Panc1 (cell line): ENCODE measurements around the gene EXOC6B. TPM values are rescaled to one million over a fixed set of nuclear protein-coding genes. Genes with fewer than 3 reads are reported as not detected.

Experiments used
- ATAC-seq: fragments of 200-7000 bp; cut with Tn5 transposase; 2 replicates; pipeline ENCODE4 v1.9.1; 2020; ENCODE audit warnings: mild to moderate bottlenecking, moderate library complexity
- BruUV-seq: library from RNA; stranded (reverse); fragments of 400-500 nt; replicated peaks from 2 replicates; lab custom pipeline; 2021; lab: Mats Ljungman, UMichigan
- CTCF ChIA-PET: fragments of 300-600 bp; sonication (Branson Sonifier 250); formaldehyde crosslinking; loops from one replicate; lab custom pipeline; 2022; ENCODE audit warnings: antibody characterized with exemption; lab: Charles Lee
- POLR2A ChIA-PET: fragments of 300-600 bp; sonication (Branson Sonifier 250); formaldehyde crosslinking; loops from one replicate; lab custom pipeline; 2022; ENCODE audit warnings: antibody characterized with exemption; lab: Charles Lee
- DNase-seq: peaks from one replicate; pipeline ENCODE4 v3.0.0-alpha.2; 2010; ENCODE audit warnings: low read depth, low spot score
- H3K27ac ChIP-seq: 2 replicates; pipeline ENCODE4 v1.5.1; 2011; ENCODE audit warnings: mild to moderate bottlenecking, low read length, inconsistent platforms
- H3K27me3 ChIP-seq: fragments of 200-500 bp; sonication (Bioruptor generic); 2 replicates; pipeline ENCODE4 v1.6.0; 2014; ENCODE audit warnings: low read length, inconsistent platforms; ENCODE audit not compliant: control insufficient read depth, insufficient read depth
- H3K36me3 ChIP-seq: fragments of 200-500 bp; sonication (Bioruptor generic); 2 replicates; pipeline ENCODE4 v1.5.1; 2014; ENCODE audit warnings: inconsistent platforms, mild to moderate bottlenecking, low read length, moderate library complexity; ENCODE audit not compliant: control insufficient read depth, insufficient read depth
- H3K4me1 ChIP-seq: 2 replicates; pipeline ENCODE4 v1.5.1; 2011; ENCODE audit warnings: inconsistent platforms, mild to moderate bottlenecking, low read length, moderate library complexity; ENCODE audit not compliant: control insufficient read depth, insufficient read depth
- H3K4me3 ChIP-seq, 2 experiments: 2 replicates each; pipeline ENCODE4 v1.5.1; 2011 to 2012; ENCODE audit warnings: low read depth in 2 of 2, low read length in 2 of 2, mild to moderate bottlenecking in 2 of 2, inconsistent platforms in 1 of 2, moderate library complexity in 1 of 2
- H3K9me3 ChIP-seq: fragments of 200-500 bp; sonication (Bioruptor generic); 2 replicates; pipeline ENCODE4 v1.5.1; 2014; ENCODE audit warnings: low read depth, mild to moderate bottlenecking, inconsistent platforms, low read length, moderate library complexity; ENCODE audit not compliant: control insufficient read depth, insufficient read depth
- POLR2AphosphoS5 ChIP-seq: IDR thresholded peaks from 2 replicates; pipeline ENCODE4 v1.6.1; 2012; ENCODE audit warnings: mild to moderate bottlenecking, low read depth, low read length, moderate library complexity
- SIN3A ChIP-seq: IDR thresholded peaks from 2 replicates; pipeline ENCODE4 v1.6.1; 2012; ENCODE audit warnings: low read depth, mild to moderate bottlenecking, low read length, moderate library complexity, borderline replicate concordance; ENCODE audit not compliant: insufficient read depth
- TCF7L2 ChIP-seq: IDR thresholded peaks from 2 replicates; pipeline ENCODE4 v1.6.1; 2011; ENCODE audit warnings: mild to moderate bottlenecking, low read depth, low read length, inconsistent platforms
- in situ Hi-C: cut with HindIII; loops from 2 replicates; pipeline ENCODE4 v1.10.0; 2016; ENCODE audit warnings: low sequenced_read_pairs, low pct_unique_long_range_greater_than_20kb
- intact Hi-C: fragments of 100-400 bp; cut with micrococcal nuclease; formaldehyde crosslinking; loops from one replicate; pipeline ENCODE4 v1.10.0; 2022; ENCODE audit not compliant: unreplicated experiment
- total RNA-seq: library from RNA; stranded (reverse); gene quantifications from one replicate; pipeline ENCODE4 v1.2.1, GENCODE V29; 2021; ENCODE audit not compliant: unreplicated experiment
- TF ChIP-seq, protein P1 (sequence below): fragments of 450-650 bp; IDR thresholded peaks from 2 replicates; pipeline ENCODE4 v1.5.1; 2017; ENCODE audit warnings: mild to moderate bottlenecking
- TF ChIP-seq, protein P2 (sequence below), 2 experiments: IDR thresholded peaks; 2 replicates each; pipeline ENCODE4 v1.6.1; 2011 to 2012; ENCODE audit warnings: low read depth in 2 of 2, control low read depth in 1 of 2, low read length in 1 of 2, mild to moderate bottlenecking in 1 of 2, moderate library complexity in 1 of 2; ENCODE audit not compliant: insufficient read depth in 1 of 2

The EXOC6B gene
- total RNA-seq, 1 experiment from 2014 or later = 23.2 TPM

DNA sequence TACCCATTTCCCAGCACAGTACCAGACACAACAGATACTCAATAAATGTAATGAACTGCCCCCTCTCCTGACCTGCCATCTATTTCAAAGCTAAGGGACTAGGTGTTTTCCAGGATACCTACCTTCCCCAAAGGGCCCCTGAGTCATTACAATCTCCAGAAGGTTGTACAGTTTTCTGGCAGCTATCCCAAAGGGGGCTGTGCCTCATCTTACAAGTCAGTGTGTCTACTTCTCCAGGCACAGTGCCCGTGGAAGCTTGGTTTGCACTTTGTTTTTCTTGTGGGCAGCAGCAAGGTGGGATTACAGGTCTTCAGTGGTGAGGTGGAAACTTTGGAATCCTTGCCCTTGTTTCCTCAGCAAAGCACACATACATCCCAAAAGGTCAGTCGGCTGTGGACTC lies 615.4 kb downstream of the EXOC6B start:
- TF ChIP-seq, protein P1, sequence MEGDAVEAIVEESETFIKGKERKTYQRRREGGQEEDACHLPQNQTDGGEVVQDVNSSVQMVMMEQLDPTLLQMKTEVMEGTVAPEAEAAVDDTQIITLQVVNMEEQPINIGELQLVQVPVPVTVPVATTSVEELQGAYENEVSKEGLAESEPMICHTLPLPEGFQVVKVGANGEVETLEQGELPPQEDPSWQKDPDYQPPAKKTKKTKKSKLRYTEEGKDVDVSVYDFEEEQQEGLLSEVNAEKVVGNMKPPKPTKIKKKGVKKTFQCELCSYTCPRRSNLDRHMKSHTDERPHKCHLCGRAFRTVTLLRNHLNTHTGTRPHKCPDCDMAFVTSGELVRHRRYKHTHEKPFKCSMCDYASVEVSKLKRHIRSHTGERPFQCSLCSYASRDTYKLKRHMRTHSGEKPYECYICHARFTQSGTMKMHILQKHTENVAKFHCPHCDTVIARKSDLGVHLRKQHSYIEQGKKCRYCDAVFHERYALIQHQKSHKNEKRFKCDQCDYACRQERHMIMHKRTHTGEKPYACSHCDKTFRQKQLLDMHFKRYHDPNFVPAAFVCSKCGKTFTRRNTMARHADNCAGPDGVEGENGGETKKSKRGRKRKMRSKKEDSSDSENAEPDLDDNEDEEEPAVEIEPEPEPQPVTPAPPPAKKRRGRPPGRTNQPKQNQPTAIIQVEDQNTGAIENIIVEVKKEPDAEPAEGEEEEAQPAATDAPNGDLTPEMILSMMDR = no peak
- TF ChIP-seq, protein P2, sequence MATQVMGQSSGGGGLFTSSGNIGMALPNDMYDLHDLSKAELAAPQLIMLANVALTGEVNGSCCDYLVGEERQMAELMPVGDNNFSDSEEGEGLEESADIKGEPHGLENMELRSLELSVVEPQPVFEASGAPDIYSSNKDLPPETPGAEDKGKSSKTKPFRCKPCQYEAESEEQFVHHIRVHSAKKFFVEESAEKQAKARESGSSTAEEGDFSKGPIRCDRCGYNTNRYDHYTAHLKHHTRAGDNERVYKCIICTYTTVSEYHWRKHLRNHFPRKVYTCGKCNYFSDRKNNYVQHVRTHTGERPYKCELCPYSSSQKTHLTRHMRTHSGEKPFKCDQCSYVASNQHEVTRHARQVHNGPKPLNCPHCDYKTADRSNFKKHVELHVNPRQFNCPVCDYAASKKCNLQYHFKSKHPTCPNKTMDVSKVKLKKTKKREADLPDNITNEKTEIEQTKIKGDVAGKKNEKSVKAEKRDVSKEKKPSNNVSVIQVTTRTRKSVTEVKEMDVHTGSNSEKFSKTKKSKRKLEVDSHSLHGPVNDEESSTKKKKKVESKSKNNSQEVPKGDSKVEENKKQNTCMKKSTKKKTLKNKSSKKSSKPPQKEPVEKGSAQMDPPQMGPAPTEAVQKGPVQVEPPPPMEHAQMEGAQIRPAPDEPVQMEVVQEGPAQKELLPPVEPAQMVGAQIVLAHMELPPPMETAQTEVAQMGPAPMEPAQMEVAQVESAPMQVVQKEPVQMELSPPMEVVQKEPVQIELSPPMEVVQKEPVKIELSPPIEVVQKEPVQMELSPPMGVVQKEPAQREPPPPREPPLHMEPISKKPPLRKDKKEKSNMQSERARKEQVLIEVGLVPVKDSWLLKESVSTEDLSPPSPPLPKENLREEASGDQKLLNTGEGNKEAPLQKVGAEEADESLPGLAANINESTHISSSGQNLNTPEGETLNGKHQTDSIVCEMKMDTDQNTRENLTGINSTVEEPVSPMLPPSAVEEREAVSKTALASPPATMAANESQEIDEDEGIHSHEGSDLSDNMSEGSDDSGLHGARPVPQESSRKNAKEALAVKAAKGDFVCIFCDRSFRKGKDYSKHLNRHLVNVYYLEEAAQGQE (IDR thresholded peaks at IDR 0.05; ENCODE audit: insufficient read depth in 1 of 2, low read depth in 2 of 2, low read length in 1 of 2) = no peak
- TF ChIP-seq SIN3A (no peak), POLR2AphosphoS5 (no peak), TCF7L2 (no peak)
- H3K4me3 ChIP-seq = no peak overlapping the region
- CTCF ChIA-PET = interaction anchor here (0.5 kb wide), 1 partner anchor 854 kb away, joined by 4 read pairs; no protein-coding TSS in a partner anchor
- no peak overlapping the region for H3K27ac ChIP-seq
- H3K36me3 ChIP-seq = no peaks in the 10 kb centered on the region
- in situ Hi-C loops (no loop called here), intact Hi-C loops (no loop called here)
- H3K4me1 ChIP-seq = no peaks in the 10 kb centered on the region
- no TSS peak for BruUV-seq
- no peaks in the 10 kb centered on the region for H3K27me3 ChIP-seq
- H3K9me3 ChIP-seq = no peaks in the 10 kb centered on the region
- ATAC-seq = no peak
- DNase-seq = no peak
- POLR2A ChIA-PET = no interaction called here

DNA sequence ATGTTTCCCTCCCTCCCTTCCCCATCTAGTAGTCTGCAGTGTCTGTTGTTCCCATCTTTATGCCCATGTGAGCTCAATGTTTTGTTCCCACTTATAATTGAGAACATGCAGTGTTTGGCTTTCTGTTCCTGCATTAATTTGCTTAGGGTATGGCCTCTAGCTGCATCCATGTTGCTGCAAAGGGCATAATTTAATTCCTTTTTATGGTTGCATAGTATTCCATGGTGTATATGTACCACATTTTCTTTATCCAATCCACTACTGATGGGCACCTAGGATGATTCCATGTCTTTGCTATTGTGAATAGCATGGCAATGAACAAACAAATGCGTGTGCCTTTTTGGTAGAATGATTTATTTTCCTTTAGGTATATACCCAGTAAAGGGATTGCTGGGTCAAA lies 617.6 kb downstream of the EXOC6B start:
- in situ Hi-C loops (no loop called here), intact Hi-C loops (no loop called here)
- H3K9me3 ChIP-seq = no peaks in the 10 kb centered on the region
- no peak for ATAC-seq
- ChIA-PET CTCF (no interaction called here), POLR2A (no interaction called here)
- no peaks in the 10 kb centered on the region for H3K4me1 ChIP-seq
- no peaks in the 10 kb centered on the region for H3K36me3 ChIP-seq
- BruUV-seq = no TSS peak
- H3K27me3 ChIP-seq = no peaks in the 10 kb centered on the region
- TF ChIP-seq, protein P1 = no peak
- no peak for TF ChIP-seq TCF7L2
- no peak for TF ChIP-seq SIN3A
- TF ChIP-seq, protein P2 (IDR thresholded peaks at IDR 0.05; ENCODE audit: insufficient read depth in 1 of 2, low read depth in 2 of 2, low read length in 1 of 2) = no peak
- no peak for DNase-seq
- H3K27ac ChIP-seq = no peak overlapping the region
- H3K4me3 ChIP-seq = no peak overlapping the region
